Measurements from ENCODE around the gene EEF2K. TPM values are rescaled to one million over a fixed set of nuclear protein-coding genes. Genes with fewer than 3 reads are reported as not detected.
"Not testable (repeated sequence)": the region's sequence is repeated elsewhere in the genome, so short reads cannot be mapped to it uniquely, and the experiment has no call there.

EEF2K gene
- total RNA-seq, 4 donors from 2014 or later: 10.6 to 26.9 (median 16.2) TPM

DNA sequence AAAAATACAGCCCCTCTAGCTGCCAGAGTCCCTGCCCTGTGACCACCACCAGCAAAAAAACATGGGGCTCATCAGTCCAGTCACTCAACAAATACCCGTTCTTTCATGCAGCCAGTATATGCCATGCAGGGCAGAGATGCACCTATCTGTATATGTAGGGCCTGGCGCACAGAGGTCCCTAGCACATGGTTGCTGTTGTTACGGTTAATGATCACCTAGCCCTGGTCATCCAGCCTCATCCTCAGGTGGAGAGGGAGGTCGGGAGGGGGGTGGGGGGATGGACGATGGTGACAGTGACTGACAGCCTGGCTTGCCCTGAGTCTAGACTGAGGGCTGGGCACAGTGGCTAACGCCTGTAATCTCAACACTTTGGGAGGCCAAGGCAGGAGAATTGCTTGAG lies 42.3 kb upstream of the EEF2K start:
- DNase-seq: no peak
- no peak overlapping the region for H3K27ac ChIP-seq
- intact Hi-C loops (cut with DNase I): loop anchor here (10.0 kb wide), 1 partner anchor 49 kb away; no protein-coding TSS in a partner anchor
- no peaks in the 10 kb centered on the region for H3K36me3 ChIP-seq
- no peak overlapping the region for H3K4me3 ChIP-seq
- 80 to 85% methylated on average over 3 to 5 of the region's 6 CpGs for WGBS, 2 donors
- no peaks in the 10 kb centered on the region for H3K9me3 ChIP-seq
- H3K27me3 ChIP-seq: peaks cover 0 to 49% (median 0%) of the 10 kb centered on the region in 4 donors
- H3K4me1 ChIP-seq: peaks cover 0 to 7% (median 4%) of the 10 kb centered on the region in 3 donors
- TF ChIP-seq CTCF (IDR thresholded peaks at IDR 0.05) (no peak), POLR2A (IDR thresholded peaks at IDR 0.05) (no peak)

DNA sequence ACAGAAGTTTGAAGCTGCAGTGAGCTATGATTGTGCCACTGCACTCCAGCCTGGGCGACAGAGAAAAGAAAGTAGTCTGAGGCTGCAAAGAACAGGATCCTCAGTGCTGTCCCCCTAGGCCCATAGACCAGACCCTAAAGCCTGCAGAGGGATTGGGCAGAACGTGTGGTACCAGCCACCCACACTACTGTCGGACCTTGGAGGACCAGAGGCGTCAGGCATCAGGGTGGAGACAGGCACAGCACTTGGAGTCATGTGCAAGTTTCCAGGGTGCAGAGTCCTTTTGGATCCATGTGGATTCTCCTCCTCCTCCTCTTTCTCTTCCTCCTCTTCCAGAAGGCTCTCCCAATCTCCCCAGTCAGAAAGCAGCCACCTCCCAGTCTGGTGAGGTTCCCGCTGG lies 41.6 kb upstream of the EEF2K start:
- 89 to 90% methylated on average over 3 to 5 of the region's 5 CpGs for WGBS, 2 donors
- DNase-seq: no peak
- Histone ChIP-seq H3K27ac (no peak overlapping the region), H3K9me3 (no peaks in the 10 kb centered on the region), H3K27me3 (peaks cover 0 to 43% (median 0%) of the 10 kb centered on the region in 4 donors), H3K4me1 (peaks cover 0 to 7% (median 4%) of the 10 kb centered on the region in 3 donors), H3K36me3 (no peaks in the 10 kb centered on the region), H3K4me3 (no peak overlapping the region)
- intact Hi-C loops (cut with DNase I): loop anchor here (10.0 kb wide), 1 partner anchor 50 kb away; no protein-coding TSS in a partner anchor
- no peak for TF ChIP-seq POLR2A (IDR thresholded peaks at IDR 0.05)
- no peak for TF ChIP-seq CTCF (IDR thresholded peaks at IDR 0.05)

- WGBS, 2 donors: 61 to 100% methylated on average over 2 to 4 of the region's 16 CpGs
- intact Hi-C loops (cut with DNase I): loop anchor here (10.0 kb wide), 1 partner anchor 51 kb away; no protein-coding TSS in a partner anchor
- Histone ChIP-seq H3K27me3 (peaks cover 0 to 32% (median 0%) of the 10 kb centered on the region in 4 donors), H3K27ac (no peak overlapping the region), H3K9me3 (no peaks in the 10 kb centered on the region), H3K36me3 (no peaks in the 10 kb centered on the region), H3K4me1 (peaks cover 0 to 7% (median 4%) of the 10 kb centered on the region in 3 donors), H3K4me3 (no peak overlapping the region)
- TF ChIP-seq POLR2A (IDR thresholded peaks at IDR 0.05) (no peak), CTCF (IDR thresholded peaks at IDR 0.05) (no peak)
- DNase-seq: no peak
Measured at GRCh38 chr16:22165508-22166285, 40.4 kb upstream of the EEF2K start.

DNA sequence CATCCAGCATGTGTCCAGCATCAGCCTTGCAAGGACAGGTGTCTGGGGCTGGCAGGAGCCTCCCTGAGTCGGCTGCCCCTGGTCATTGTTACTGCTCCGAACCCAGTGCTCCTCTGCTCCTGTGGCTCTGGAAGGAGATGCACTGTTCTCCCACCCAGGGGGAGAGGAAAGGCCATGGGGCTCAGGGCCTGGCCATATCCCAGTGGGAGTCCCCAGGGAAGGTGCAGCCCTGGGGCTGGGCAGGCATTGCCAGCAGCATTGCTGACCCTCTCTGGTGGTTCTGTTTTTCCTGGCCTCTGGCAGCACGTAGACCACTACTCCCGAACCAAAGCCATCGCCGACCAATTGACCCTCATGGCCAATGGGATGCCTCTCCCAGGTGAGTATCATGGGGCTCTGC lies 34.1 kb upstream of the EEF2K start:
- intact Hi-C loops (cut with DNase I): no loop called here
- no peaks in the 10 kb centered on the region for H3K9me3 ChIP-seq
- no peak overlapping the region for H3K27ac ChIP-seq
- 100% methylated on average over 1 of the region's 6 CpGs; no CpG with 5 or more reads in 1 of the 2 donors for WGBS, 2 donors
- DNase-seq: no peak
- H3K4me3 ChIP-seq: no peak overlapping the region
- no peak for TF ChIP-seq POLR2A (IDR thresholded peaks at IDR 0.05)
- no peak for TF ChIP-seq CTCF (IDR thresholded peaks at IDR 0.05)
- H3K27me3 ChIP-seq: no peaks in the 10 kb centered on the region
- no peaks in the 10 kb centered on the region for H3K36me3 ChIP-seq
- H3K4me1 ChIP-seq: no peaks in the 10 kb centered on the region

DNA sequence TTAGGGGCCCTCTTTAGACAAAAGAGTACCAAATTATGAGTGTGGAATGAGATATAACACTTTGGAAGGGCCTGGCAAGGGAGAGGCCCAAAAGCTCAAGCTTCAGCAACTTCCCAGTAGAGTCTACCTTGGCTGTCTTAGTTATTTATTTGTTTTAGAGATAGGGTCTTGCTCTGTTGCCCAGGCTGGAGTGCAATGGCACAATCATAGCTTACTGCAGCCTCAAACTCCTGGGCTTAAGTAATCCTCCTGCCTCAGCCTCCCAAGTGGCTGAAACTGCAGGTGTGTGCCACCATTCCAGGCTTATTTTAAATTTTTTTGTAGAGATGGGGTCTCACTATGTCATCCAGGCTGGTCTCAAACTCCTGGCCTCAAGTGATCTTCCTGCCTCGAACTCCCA lies 33.4 kb upstream of the EEF2K start:
- DNase-seq; H3K4me3 ChIP-seq; H3K4me1 ChIP-seq; intact Hi-C loops (cut with DNase I); H3K27me3 ChIP-seq; H3K9me3 ChIP-seq; H3K27ac ChIP-seq; H3K36me3 ChIP-seq: not testable (repeated sequence)
- WGBS, 2 donors: 58 to 83% methylated on average over 1 of the region's 1 CpG
